HepG2 (cell line): ENCODE measurements around the gene MED19. TPM values are rescaled to one million over a fixed set of nuclear protein-coding genes. Genes with fewer than 3 reads are reported as not detected.

Experiments
- FOSL1 ChIP-seq: sonication (generic); formaldehyde crosslinking; IDR thresholded peaks from 2 replicates; pipeline ENCODE4 v1.9.0; 2021; ENCODE audit warnings: missing genetic modification reagents, borderline replicate concordance
- HMGXB3 ChIP-seq: sonication (generic); formaldehyde crosslinking; IDR thresholded peaks from 2 replicates; pipeline ENCODE4 v1.4.0; 2020; ENCODE audit warnings: missing genetic modification reagents, borderline replicate concordance
- HNF4G ChIP-seq, 2 experiments: sonication (generic) in 1 of 2; formaldehyde crosslinking in 1 of 2; IDR thresholded peaks; 2 replicates each; pipeline versions ENCODE4 v1.4.0 to v1.6.1; 2011 to 2020; ENCODE audit warnings: borderline replicate concordance in 2 of 2, low read depth in 2 of 2, mild to moderate bottlenecking in 2 of 2, low read length in 1 of 2, missing genetic modification reagents in 1 of 2, moderate library complexity in 1 of 2
- HNRNPH1 ChIP-seq: fragments of 200-400 bp; formaldehyde crosslinking; optimal IDR thresholded peaks from 2 replicates; pipeline ENCODE3; 2017; ENCODE audit warnings: mild to moderate bottlenecking, low read depth, low read length
- IRF9 ChIP-seq: sonication (generic); formaldehyde crosslinking; IDR thresholded peaks from 2 replicates; pipeline ENCODE4 v1.8.0; 2022; ENCODE audit warnings: missing genetic modification reagents, mild to moderate bottlenecking, borderline replicate concordance
- KDM4B ChIP-seq: sonication (generic); formaldehyde crosslinking; IDR thresholded peaks from 2 replicates; pipeline ENCODE4 v1.4.0; 2020; ENCODE audit warnings: missing genetic modification reagents
- MAZ ChIP-seq, 2 experiments: sonication (generic) in 1 of 2; formaldehyde crosslinking in 1 of 2; IDR thresholded peaks; 2 replicates each; pipeline versions ENCODE4 v1.5.0 to v1.6.1; 2012 to 2020; ENCODE audit warnings: low read depth in 2 of 2, mild to moderate bottlenecking in 2 of 2, borderline replicate concordance in 1 of 2, improper control_type of control experiment in 1 of 2, low read length in 1 of 2, missing genetic modification reagents in 1 of 2, moderate library complexity in 1 of 2
- POLR2A ChIP-seq, 2 experiments: IDR thresholded peaks; 2 replicates each; pipeline ENCODE4 v1.6.1; 2011; ENCODE audit warnings: low read depth in 2 of 2, low read length in 2 of 2, mild to moderate bottlenecking in 1 of 2, moderate library complexity in 1 of 2; ENCODE audit not compliant: insufficient read depth in 1 of 2
- SRF ChIP-seq: IDR thresholded peaks from 2 replicates; pipeline ENCODE4 v1.6.1; 2011; ENCODE audit warnings: mild to moderate bottlenecking, low read depth, low read length, moderate library complexity
- SRY ChIP-seq: sonication (generic); formaldehyde crosslinking; IDR thresholded peaks from 2 replicates; pipeline ENCODE4 v1.8.0; 2022; ENCODE audit warnings: mild to moderate bottlenecking, missing genetic modification reagents
- U2AF1 ChIP-seq: fragments of 200-400 bp; formaldehyde crosslinking; optimal IDR thresholded peaks from 2 replicates; pipeline ENCODE3; 2017; ENCODE audit warnings: mild to moderate bottlenecking, low read depth, low read length
- ZBTB7B ChIP-seq: sonication (generic); formaldehyde crosslinking; IDR thresholded peaks from 2 replicates; pipeline ENCODE4 v1.4.0; 2020; ENCODE audit warnings: missing genetic modification reagents
- ZNF282 ChIP-seq: fragments of 450-650 bp; IDR thresholded peaks from 2 replicates; pipeline ENCODE4 v1.6.1; 2018; ENCODE audit not compliant: partially characterized antibody
- ZNF333 ChIP-seq: sonication (generic); formaldehyde crosslinking; IDR thresholded peaks from 2 replicates; pipeline ENCODE4 v1.4.0; 2020; ENCODE audit warnings: mild to moderate bottlenecking, missing genetic modification reagents, borderline replicate concordance
- ZNF383 ChIP-seq: sonication (generic); formaldehyde crosslinking; IDR thresholded peaks from 2 replicates; pipeline ENCODE4 v1.4.0; 2020; ENCODE audit warnings: missing genetic modification reagents, mild to moderate bottlenecking, borderline replicate concordance
- ZNF430 ChIP-seq: sonication (generic); formaldehyde crosslinking; IDR thresholded peaks from 2 replicates; pipeline ENCODE4 v1.9.0; 2021; ENCODE audit warnings: mild to moderate bottlenecking, missing genetic modification reagents
- ZNF510 ChIP-seq: sonication (generic); formaldehyde crosslinking; IDR thresholded peaks from 2 replicates; pipeline ENCODE4 v1.4.0; 2020; ENCODE audit warnings: low read depth, mild to moderate bottlenecking, missing genetic modification reagents
- ZNF512 ChIP-seq: sonication (generic); formaldehyde crosslinking; IDR thresholded peaks from 2 replicates; pipeline ENCODE4 v1.4.0; 2020; ENCODE audit warnings: mild to moderate bottlenecking, missing genetic modification reagents
- ZNF558 ChIP-seq: sonication (generic); formaldehyde crosslinking; IDR thresholded peaks from 2 replicates; pipeline ENCODE4 v1.9.0; 2022; ENCODE audit warnings: mild to moderate bottlenecking, missing genetic modification reagents, borderline replicate concordance
- ZNF615 ChIP-seq: sonication (generic); formaldehyde crosslinking; IDR thresholded peaks from 2 replicates; pipeline ENCODE4 v1.5.0; 2020; ENCODE audit warnings: mild to moderate bottlenecking, missing genetic modification reagents, borderline replicate concordance
- ZNF747 ChIP-seq: sonication (generic); formaldehyde crosslinking; IDR thresholded peaks from 2 replicates; pipeline ENCODE4 v1.8.1; 2023; ENCODE audit warnings: missing genetic modification reagents, mild to moderate bottlenecking, borderline replicate concordance
- polyA plus RNA-seq, 8 experiments: library from polyadenylated mRNA; depleted of rRNA in 3 of 8; stranded (reverse) in 7 of 8; unstranded in 1 of 8; fragments of >200 nt; fragmentation: Illumina TruSeq in 4 of 8; extraction: Trizol in 4 of 8; gene quantifications; 2 replicates each; pipeline versions ENCODE4 v1.2.1 to v1.2.3, GENCODE V29; 2011 to 2016; ENCODE audit warnings: low read depth in 4 of 8, missing spikeins in 1 of 8, mixed read lengths in 1 of 8; ENCODE audit not compliant: insufficient read depth in 1 of 8
- total RNA-seq, 5 experiments: library from RNA; depleted of rRNA; stranded (reverse); fragments of >200 nt; fragmentation: Illumina TruSeq; extraction: Trizol; gene quantifications; 2 replicates each; pipeline ENCODE4 v1.2.3, GENCODE V29; 2016; ENCODE audit warnings: low read depth in 1 of 5

MED19 gene
- total and polyA plus RNA-seq, 2 of the 13 experiments (the other 11 are each of a cell fraction or from before 2014, with no cell fraction given) = 12.9 to 13.8 TPM

DNA sequence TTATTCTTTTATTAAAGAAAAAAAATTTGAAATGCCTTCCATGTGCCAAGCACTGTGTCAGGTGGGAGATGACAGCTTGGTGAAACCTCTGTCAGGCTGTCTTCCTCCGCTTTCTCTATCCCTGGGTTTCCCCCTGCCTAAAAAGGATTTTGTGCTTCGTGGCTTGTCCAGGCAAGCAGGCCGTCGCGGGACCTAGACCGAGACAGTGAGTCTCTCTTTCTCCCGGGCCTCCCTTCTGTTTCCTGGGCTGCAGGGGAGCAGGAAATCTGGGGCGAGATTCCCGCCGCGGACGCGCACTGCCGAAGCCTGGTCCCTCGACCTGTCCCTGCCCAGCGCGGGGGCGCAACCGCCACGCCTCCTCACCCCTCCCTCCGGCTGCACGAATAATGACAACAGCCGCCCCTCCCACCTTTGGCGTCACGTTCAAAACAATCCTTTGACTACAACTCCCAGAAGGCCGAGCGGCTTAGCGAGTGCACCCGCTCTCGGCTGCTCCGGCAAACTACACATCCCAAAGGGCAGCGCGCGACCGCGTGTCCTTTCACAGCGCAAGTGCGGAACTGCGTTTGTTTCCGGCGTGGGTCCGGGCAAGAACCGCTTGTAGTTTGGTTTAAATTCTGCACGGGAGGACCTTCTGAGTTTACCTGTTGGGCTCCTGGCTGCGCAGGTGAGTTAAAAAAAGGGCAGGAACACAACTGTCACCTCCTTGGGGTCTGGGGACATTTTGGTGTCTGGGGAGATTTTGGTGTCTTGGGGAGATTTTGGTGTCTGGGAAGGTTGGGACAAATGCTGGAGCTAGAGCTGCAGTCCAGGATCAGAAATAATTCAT, 54.6 kb downstream of the MED19 start, which contains the start of gene CLP1 (continued):
- TF ChIP-seq ZNF512 (CRISPR knock-in tag) (no peak), ZNF430 (CRISPR knock-in tag) (peak; percentile 62; the same call in 1 of the 2 replicates), IRF9 (CRISPR knock-in tag) (peak; percentile 93), MAZ (IDR thresholded peaks at IDR 0.05; ENCODE audit: borderline replicate concordance, low read depth, low read length) (peak; percentile 92), MAZ (CRISPR knock-in tag; IDR thresholded peaks at IDR 0.05; ENCODE audit: low read depth) (peak; percentile 93), ZNF615 (CRISPR knock-in tag) (no peak), KDM4B (CRISPR knock-in tag) (no peak; the same call in 1 of the 2 replicates), ZNF383 (CRISPR knock-in tag) (no peak), POLR2A (IDR thresholded peaks at IDR 0.05; ENCODE audit: insufficient read depth in 1 of 2, low read depth in 2 of 2, low read length in 2 of 2) (peak; percentile 71 to 91), ZBTB7B (CRISPR knock-in tag) (0 out of 2 replicates have a peak, but pooled peaks have one; percentile 42), ZNF558 (CRISPR knock-in tag) (no peak), ZNF747 (peak; percentile 93; the same call in 1 of the 2 replicates), SRY (no peak; the same call in 1 of the 2 replicates), FOSL1 (CRISPR knock-in tag) (no peak), ZNF510 (CRISPR knock-in tag) (no peak), HNRNPH1 (no peak), HMGXB3 (peak; percentile 81; the same call in 1 of the 2 replicates), U2AF1 (no peak), SRF (no peak), ZNF333 (no peak), ZNF282 (no peak), HNF4G (IDR thresholded peaks at IDR 0.05; ENCODE audit: borderline replicate concordance, low read depth, low read length) (no peak), HNF4G (CRISPR knock-in tag; IDR thresholded peaks at IDR 0.05; ENCODE audit: borderline replicate concordance, low read depth) (peak; percentile 22; the same call in 1 of the 2 replicates)
